GM18868 (cell line): Measurements from ENCODE around the gene EP400.

Source experiments
- ATAC-seq: cut with Tn5 transposase; IDR thresholded peaks from one replicate; pipeline ENCODE4 v1.9.1; 2021; ENCODE audit warnings: mild to moderate bottlenecking, moderate library complexity; ENCODE audit not compliant: unreplicated experiment

Gene EP400

GRCh38 chr12:132014915-132015280 is 65.2 kb downstream of the EP400 start:
- ATAC-seq, result no peak

GRCh38 chr12:132015686-132016430 is 66.1 kb downstream of the EP400 start:
- no peak for ATAC-seq

- ATAC-seq, result no peak
Observed at GRCh38 chr12:132018193-132018916, 68.6 kb downstream of the EP400 start.

GRCh38 chr12:132019891-132020290 is 70.1 kb downstream of the EP400 start:
- no peak for ATAC-seq

GRCh38 chr12:132020292-132020691 is 70.5 kb downstream of the EP400 start:
- ATAC-seq, result no peak

GRCh38 chr12:132021031-132021871 is 71.5 kb downstream of the EP400 start:
- ATAC-seq, result no peak

- ATAC-seq, result no peak
Observed at GRCh38 chr12:132021965-132022364, 72.2 kb downstream of the EP400 start.

GRCh38 chr12:132023658-132024057 is 73.9 kb downstream of the EP400 start:
- ATAC-seq, result no peak

- no peak for ATAC-seq
Observed at GRCh38 chr12:132024758-132025157, 75.0 kb downstream of the EP400 start.

GRCh38 chr12:132025526-132025925 is 75.8 kb downstream of the EP400 start:
- ATAC-seq, result no peak

GRCh38 chr12:132026061-132026795 is 76.5 kb downstream of the EP400 start:
- no peak for ATAC-seq

- ATAC-seq, result no peak
Observed at GRCh38 chr12:132026796-132027500, 77.2 kb downstream of the EP400 start.

GRCh38 chr12:132027636-132028035 is 77.9 kb downstream of the EP400 start:
- no peak for ATAC-seq

GRCh38 chr12:132028111-132028510 is 78.4 kb downstream of the EP400 start:
- no peak for ATAC-seq

GRCh38 chr12:132029503-132030300 is 80.0 kb downstream of the EP400 start:
- ATAC-seq, result no peak

- no peak for ATAC-seq
Observed at GRCh38 chr12:132030367-132031038, 80.8 kb downstream of the EP400 start.

- no peak for ATAC-seq
Observed at GRCh38 chr12:132033627-132034026, 83.9 kb downstream of the EP400 start.

GRCh38 chr12:132036063-132036683 is 86.4 kb downstream of the EP400 start:
- no peak for ATAC-seq
